Mammary epithelial cell (primary cell): Measurements from ENCODE around the gene SAPCD1.
"Not testable (repeated sequence)": the region's sequence is repeated elsewhere in the genome, so short reads cannot be mapped to it uniquely, and the experiment has no call there.

ENCODE experiments used
- EZH2 ChIP-seq: IDR thresholded peaks from 2 replicates; pipeline ENCODE4 v1.6.1; 2012; ENCODE audit warnings: low read length, inconsistent platforms, borderline replicate concordance
- TF ChIP-seq, protein P1 (sequence below), 2 donors: IDR thresholded peaks in 1 of 2; conservative IDR thresholded peaks in 1 of 2; 2 replicates each; pipeline ENCODE4 v1.5.1; 2011 to 2012; ENCODE audit warnings: inconsistent platforms in 2 of 2, low read length in 2 of 2, mild to moderate bottlenecking in 2 of 2, control low read depth in 1 of 2, low read depth in 1 of 2; ENCODE audit not compliant: insufficient read depth in 1 of 2; ENCODE audit errors: extremely low read depth in 1 of 2

DNA sequence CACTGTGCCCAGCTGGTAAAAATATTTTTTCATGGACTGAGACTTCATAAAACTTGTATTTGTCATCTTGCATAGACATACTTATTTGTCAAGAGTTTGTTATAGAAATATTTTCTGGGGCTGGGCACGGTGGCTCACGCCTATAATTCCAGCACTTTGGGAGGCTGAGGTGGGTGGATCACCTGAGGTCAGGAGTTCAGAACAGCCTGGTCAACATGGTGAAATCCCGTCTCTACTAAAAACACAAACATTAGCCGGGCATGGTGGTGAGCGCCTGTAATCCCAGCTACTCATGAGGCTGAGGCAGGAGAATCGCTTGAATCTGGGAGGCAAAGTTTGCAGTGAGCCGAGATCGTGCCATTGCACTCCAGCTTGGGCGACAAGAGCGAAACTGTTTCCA lies 46.1 kb downstream of the SAPCD1 start:
- TF ChIP-seq, protein P1, sequence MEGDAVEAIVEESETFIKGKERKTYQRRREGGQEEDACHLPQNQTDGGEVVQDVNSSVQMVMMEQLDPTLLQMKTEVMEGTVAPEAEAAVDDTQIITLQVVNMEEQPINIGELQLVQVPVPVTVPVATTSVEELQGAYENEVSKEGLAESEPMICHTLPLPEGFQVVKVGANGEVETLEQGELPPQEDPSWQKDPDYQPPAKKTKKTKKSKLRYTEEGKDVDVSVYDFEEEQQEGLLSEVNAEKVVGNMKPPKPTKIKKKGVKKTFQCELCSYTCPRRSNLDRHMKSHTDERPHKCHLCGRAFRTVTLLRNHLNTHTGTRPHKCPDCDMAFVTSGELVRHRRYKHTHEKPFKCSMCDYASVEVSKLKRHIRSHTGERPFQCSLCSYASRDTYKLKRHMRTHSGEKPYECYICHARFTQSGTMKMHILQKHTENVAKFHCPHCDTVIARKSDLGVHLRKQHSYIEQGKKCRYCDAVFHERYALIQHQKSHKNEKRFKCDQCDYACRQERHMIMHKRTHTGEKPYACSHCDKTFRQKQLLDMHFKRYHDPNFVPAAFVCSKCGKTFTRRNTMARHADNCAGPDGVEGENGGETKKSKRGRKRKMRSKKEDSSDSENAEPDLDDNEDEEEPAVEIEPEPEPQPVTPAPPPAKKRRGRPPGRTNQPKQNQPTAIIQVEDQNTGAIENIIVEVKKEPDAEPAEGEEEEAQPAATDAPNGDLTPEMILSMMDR (conservative IDR thresholded peaks at IDR 0.05 in 1 of 2, IDR thresholded peaks at IDR 0.05 in 1 of 2; ENCODE audit: extremely low read depth in 1 of 2, insufficient read depth in 1 of 2, low read depth in 1 of 2, low read length in 2 of 2), result not testable (repeated sequence)
- not testable (repeated sequence) for TF ChIP-seq EZH2
